OCI-M2 (cell line): ENCODE results near the gene DNM2.
"Not testable (repeated sequence)": the region's sequence is repeated elsewhere in the genome, so short reads cannot be mapped to it uniquely, and the experiment has no call there.

Experiments
- DNase-seq: peaks from one replicate; lab custom pipeline; 2025; ENCODE audit not compliant: unreplicated experiment; lab: John Stamatoyannopoulos, UW

DNM2 gene

DNA sequence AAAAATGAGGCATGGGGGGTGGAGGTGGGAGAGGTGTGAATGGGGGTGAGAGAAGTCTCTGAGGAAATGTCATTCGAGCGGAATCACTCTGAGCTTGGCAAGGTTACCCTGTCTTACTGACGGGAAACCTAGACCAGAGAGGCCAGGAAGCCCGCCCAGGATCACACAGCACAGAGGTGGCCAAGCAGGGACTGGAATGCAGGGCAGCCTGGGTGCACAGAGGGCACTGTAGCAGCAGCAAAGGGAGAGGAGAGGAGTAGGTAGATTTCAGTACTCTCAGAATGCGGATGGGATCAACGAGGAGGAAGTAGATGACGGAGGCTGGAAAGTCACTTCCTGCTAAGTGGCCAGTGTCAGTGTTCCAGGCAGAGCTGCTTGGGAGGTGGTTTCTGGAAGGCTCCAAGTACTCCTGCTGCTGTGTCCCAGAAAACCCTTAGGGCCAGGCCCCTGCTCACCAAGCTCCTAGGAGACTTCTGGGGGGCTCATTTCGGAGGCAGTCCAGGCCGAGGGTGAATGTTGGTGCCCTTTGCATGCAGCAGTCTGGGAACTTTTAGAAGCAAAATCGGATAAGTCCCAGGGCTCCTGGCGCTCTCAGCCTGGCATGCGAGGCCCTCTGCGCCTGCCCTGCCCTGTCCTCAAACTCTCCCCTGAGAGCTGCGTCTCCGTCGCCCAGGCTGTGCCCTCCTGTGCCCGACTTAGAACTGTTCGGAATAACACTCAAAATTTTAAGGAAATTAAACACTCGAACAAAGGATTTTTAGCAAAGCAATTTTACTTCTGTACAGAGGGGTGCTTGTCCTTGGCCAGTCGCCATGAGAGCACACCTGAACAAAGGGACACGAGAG is 33.5 kb downstream of the DNM2 start:
- no peak for DNase-seq

DNA sequence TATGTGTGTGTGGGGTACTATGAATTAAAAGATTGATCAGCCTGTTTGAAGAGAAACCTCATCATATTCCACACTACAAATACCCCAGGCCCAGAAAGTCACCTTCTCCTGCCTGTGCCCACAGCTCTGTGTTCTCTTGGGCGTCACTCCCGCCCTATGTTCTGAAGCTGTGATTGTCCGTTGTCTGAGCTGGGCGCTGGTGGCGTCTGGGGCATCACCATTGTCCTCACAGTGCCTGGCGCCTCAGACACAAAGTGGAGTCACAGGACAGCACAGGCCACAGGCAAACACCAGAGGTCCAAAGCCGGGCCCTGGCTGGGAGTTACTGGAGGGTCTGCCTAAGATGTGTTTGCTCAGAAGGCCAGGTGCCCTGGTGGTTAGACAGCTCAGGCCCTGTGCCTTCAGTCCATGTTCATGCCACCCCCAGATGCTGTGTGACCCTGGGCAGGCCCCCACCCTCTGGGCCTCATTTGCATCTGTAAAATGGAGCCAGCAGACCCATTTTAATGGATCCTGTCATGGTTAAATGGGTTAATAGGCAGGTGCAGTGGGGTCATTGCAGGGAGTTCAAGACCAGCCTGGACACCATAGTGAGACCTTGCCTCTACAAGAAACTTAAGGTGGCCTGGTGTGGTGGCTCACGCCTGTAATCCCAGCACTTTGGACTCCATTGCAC is 34.5 kb downstream of the DNM2 start:
- DNase-seq = no peak

DNA sequence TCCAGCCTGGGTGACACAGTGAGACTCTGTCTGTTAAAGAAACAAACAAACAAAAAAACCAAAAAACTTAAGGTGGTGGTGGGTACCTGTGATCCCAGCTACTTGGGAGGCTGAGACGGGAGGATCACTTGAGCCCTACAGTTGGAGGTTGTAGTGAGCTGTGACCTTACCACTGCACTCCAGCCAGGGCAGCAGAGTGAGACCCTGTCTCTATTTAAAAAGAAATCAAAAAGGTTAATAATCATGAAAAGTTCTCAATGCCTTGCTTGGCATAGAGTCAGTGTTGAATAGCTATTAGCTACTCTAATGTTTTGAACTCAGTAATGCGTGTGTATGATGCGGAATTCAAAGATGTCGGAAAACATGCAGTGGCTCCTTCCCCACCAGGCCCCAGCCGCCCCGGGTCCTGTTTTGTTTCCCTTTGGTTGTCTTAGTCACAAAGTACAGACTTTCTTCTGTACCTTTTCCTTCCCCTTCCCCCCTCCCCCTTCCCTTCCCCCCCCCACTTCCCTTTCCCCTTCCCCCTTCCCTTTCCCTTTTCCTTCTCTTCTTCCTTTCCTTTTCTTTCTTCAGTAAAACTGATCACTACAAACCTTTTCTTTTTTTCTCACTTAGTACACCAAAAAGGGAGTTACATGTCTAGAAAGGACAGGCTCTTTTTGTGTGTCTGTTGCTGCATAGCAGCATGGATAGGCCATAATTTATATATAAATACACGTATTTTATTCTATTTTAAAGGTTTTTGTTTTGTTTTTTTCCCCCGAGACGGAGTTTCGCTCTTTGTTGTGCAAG is 35.2 kb downstream of the DNM2 start:
- DNase-seq = no peak

DNA sequence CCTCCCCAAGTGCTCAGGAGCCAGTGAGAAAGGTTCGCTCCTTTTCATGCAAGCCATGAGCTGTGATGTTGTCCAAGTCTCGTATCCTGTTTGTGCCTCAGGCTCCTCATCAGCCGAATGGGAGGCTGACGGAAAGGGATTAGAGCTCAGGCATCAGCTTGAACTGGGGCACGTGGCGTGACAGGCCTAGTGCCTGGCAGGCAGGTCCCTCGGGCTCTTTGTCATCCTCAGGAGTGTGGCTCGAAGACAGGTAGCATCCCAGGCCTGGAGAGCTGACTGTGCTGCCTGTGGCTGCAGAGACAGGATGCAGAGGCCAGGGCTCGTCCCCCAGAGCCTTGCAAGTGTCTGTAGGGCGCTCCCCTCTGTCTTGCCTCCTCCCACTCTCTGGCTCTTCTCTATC is 38.5 kb downstream of the DNM2 start:
- DNase-seq = no peak

DNA sequence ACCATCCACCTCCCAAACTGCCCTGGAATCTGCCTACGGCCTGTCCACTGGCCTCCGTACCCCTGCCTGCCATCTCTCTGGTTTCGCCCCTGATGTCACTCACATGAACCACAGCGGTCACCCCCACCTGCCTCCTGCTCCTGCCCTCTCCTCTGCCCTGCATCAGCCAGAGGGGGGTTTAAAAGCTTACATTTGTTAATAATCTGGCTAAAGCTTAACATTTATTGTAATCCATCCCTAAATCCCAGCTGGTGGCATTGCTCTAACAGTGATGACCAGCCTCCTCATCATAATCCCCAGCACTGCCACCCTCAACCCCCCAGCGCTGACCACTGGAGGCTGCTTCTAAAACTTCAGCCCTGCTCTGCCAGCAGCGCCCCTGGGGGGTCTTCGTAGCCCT is 38.9 kb downstream of the DNM2 start:
- DNase-seq = no peak

DNA sequence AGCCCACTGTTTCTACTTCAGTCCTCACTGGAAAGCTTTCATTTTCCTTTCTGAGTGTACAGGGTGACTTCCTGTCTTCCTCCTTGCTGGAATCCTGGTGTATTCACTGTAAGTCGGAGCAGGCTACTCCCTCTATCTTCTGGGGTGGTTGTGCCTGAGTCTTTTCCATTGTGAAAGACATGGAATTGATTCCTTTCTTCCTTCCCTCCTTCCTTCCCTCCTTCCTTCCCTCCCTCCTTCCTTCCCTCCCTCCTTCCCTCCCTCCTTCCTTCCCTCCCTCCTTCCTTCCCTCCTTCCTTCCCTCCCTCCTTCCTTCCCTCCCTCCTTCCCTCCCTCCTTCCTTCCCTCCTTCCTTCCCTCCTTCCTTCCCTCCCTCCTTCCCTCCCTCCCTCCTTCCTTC is 40.2 kb downstream of the DNM2 start:
- DNase-seq = not testable (repeated sequence)

DNA sequence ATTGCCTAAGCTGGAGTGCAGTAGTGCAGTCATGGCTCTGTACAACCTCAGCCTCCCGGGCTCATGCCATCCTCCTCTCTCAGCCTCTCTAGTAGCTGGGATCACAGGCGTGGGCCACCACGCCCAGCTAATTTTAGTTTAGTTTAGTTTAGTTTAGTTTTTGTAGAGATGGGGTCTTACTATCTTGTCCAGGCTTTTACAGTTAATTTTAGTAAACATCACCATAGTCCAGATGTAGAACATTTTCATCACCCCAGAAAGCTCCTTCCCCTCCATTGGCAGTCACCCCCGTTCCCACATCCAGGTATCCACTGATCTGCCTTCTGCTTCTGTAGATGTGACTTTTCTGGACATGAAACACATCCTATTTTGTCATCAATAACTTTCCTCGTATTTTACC is 41.1 kb downstream of the DNM2 start:
- DNase-seq = no peak

DNA sequence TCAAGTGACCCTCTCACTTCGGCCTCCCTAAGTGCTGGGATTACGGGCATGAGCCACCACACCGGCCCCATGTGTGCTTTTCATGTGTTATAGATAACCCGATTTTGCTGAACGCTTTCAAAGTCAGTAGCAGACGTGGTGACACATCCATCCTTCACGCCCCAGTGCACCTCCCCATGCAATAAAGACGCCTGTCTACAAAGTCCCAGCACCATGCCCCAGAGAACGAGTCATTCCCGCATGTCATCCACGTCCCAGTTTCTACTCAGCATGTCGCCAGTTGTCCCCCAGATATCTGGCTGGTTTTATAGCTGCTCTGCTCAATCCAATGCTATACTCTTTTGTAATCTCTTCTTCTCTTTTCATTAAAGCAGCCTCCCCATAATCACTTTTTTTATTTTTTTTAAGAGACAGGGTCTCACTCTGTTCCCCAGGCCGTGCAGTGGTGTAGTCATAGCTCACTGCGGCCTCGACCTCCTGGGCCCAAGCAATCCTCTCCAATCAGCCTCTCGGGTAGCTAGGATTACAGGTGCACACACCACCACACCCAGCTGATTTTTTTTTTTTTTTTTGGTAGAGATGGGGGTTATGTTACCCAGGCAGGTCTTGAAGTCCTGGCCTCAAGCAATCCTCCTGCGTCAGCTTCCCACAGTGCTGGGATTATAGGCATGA is 42.5 kb downstream of the DNM2 start:
- no peak for DNase-seq

DNA sequence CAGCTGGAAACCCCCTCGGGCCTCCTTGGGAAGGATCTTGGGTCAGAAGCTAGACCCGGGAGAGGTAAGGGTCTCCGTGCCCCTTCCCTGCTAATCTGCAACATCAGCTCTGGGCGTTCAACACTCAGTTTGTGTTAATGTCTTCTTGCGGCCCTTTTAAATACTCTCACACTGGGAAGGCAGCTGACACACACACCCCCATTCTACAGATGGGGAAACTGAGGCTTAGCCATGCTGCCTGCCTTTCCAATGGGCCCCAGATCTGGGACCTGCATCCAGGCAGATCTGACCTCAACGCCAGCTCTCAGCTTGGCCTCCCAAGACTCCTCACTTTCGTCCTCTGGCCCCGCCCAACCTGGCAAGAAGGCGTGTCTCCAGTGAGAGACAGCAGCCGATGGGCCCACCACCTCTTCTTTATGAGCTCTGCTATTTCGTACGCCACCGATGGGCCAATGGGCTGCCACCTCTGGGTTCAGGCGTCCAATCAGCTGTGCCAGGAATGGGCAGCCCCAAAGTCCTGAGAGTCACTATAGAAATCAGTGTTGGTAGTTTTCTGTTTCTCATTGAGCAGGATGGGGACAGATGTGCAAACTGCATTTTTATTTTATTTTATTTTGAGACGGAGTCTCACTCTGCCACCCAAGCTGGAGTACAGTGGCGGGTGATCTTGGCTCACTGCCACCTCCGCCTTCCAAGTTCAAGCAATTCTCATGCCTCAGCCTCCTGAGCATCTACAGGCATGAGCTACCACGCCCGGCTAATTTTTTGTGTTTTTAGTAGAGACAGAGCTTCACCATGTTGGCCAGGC is 43.8 kb downstream of the DNM2 start:
- DNase-seq = no peak

DNA sequence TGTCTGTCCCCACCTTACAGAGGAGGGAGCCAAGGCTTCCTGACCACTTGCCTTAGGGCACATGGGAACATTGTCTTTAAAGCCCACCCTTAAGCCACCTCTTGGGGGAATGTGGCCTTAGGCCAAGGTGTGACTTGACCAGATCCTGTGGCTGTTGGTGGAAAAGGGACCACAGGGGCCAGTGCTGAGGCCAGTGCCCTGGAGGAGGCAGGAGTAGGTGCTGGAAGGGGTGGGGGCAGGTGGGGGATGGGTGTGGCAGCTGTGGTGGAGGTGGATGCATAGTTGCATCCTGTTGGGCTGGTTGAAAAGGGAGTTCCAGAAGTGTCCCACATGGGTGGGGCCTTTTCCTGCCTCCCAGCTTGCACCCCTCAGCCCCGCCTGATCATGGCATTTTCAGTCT is 44.8 kb downstream of the DNM2 start:
- no peak for DNase-seq

DNA sequence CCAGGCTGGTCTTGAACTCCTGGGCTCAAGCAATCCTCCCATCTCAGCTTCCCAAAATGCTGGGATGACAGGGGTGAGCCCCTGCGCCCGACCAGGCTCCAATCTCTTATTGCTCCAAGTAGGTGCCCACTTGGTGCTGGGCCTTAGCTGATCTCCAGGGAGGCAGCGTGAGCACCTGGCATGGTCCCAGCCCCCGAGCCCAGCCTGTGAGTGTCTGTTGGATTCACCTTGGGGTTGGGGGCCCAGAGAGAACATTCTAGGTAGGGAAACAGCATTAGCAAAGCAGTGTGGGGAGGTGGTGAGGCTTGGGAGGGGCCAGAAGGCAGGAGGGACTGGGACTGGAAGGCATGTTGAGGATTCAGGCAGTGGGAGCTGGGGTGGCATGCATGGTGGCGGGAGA is 45.5 kb downstream of the DNM2 start:
- no peak for DNase-seq

DNA sequence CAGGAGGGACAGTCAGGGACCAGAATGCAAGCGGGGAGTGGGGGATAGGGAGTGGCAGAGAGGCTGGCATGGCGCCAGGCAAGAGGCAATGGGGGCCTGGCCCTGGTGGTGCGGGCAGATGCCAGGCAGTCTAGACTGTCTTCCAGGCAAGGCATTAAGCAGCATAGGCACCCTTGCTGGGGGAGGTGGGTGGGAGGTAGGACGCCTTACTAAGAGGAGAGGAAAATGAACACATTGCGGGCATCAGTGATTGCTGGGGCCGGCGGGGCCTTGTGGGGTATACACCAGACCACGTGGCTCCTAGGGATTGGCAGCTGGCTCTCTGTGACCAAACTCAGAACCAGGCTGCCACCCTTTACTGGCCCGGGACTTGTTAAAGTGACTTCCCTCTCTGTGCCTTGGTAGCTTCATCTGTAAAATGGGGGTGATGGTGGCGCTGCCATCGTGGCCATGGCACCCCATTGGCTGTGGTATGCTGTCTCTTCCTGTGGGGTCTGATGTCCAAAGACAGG is 46.0 kb downstream of the DNM2 start:
- DNase-seq = no peak

DNA sequence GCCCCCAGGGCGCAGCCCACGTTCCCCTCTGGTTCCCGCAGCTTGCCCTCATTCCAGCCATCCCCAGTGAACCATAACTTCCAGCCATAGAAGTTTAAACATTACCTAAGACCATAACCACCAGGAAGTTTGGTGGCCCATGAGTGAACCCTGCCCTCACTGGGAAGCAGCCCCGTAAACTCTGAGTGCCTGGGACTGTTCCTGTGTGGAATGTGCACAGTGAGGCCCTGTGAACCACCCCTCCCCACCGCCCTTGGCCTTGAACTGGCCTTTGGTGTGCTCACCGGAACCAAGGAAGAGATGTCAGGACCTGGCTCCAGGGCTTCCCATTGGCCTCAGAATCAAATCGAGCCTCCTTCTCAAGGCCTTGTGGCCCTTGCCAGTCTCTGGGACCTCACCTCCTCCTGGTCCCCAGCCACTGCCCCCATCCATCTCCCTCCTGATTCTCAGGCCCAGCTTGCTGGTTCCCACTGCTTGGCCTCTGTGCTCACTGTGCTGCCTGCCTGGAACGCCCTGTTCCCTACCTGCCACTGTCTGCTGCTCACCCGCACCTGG is 46.5 kb downstream of the DNM2 start:
- no peak for DNase-seq

DNA sequence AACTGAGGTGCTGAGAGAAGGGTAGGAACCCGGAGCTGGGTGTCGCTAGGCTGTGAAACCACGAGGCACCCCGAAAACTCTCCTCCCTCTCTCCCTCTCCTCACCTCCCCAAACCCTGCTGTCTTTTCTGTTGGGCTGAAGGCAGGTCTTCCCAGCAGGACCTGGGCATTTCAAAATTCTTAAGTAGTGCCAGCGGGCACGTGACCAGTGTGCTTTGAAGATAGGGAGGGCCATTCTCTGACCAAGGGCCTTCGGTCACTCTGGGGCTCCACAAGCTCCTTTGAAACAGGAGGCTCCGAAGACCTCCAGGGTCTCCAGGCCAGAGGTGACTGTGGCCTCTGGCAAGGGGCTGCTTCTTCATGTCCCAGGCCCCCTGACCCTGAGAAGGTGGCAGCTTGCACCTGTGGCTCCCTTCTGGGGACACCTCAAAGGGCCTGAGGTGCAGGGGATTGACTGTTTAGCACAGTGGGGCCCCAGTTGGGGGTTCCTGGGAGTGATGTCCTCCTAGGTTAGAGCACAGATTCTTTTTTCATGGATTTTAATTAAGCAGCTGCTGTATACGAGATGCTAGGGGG is 48.3 kb downstream of the DNM2 start:
- no peak for DNase-seq

DNA sequence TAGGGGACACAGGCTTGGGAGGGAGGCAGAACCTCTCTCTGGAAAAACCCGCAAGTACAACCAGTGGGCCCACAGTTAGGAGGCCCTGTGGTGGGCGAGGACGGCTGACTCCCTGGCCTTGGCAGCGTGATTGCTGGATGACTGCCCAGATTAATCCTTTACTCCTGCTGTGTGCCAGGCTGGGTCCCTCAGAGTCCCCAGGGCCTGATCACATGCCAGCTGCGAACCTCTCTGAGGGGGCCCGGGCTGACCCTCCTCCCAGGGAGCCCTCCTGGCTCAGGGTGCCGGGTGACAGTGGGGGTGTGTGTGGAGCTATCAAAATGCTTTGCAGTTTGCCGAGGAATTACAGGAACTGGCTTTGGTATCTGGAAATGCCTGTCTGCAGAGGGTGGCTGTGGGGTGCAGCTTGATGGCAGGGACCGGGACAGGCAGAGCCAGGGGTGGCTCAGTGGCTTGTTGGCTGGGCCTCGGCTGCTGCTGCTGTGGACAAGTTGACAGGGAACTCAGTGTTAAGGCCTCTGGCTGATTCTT is 48.9 kb downstream of the DNM2 start:
- no peak for DNase-seq

DNA sequence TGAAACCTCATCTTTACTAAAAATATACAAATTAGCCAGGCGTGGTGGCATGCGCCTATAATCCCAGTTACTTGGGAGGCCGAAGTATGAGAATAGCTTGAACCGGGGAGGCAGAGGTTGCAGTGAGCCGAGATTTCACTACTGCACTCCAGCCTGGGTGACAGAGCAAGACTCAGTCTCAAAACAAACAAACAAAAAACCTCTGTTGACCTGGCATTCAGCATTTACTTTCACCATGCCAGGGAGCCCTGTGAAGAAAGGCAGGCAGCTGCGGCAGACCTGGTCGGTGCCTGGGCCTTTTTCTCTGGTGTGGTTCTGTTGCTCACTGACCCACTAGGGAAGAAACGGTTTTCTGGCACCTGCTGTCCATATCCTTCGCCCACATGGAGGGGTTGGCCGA is 49.8 kb downstream of the DNM2 start:
- DNase-seq = no peak

DNA sequence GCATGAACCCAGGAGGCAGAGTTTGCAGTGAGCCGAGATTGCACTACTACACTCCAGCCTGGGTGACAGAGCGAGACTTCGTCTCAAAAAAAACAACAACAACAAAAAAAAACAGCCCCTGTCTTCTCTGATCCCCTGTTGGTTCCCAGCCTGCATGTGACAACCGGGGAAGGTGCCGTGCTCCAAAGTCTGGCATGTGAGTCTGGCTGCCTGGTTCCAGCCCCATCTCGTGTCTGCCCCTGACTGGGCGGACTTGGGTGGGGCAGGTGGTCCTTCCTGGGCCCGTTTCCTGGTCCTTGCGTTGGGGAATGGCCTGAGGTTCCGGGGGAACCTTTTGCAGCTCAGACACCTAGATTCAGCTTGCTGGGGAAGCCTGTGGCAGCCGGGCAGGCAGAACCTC is 50.5 kb downstream of the DNM2 start:
- no peak for DNase-seq

DNA sequence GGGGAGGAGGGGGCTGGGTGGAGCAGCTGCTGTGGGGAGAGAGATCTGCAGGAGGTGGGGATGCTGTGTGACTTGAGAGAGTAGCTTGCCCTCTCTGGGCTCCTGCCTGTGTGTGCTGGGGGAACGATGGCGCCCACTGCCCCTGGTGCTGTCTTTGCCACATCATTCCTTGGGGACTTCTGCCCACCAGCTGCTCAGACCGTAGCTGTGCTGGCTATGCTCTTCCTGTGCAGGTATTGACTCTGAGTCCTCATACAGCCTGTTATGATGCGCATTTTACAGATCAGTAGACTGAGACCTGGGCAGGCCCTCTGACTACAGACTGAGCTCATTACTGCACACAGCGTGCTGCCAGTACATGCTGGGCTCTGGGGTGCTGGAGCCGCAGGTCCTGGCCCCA is 51.1 kb downstream of the DNM2 start:
- DNase-seq = no peak
